Measurements from ENCODE around the gene PRKG2. TPM values are rescaled to one million over a fixed set of nuclear protein-coding genes. Genes with fewer than 3 reads are reported as not detected.

The PRKG2 gene
- total and polyA plus RNA-seq, 3 experiments from 2014 or later, result 0.53 to 0.59 (median 0.58) TPM

DNA sequence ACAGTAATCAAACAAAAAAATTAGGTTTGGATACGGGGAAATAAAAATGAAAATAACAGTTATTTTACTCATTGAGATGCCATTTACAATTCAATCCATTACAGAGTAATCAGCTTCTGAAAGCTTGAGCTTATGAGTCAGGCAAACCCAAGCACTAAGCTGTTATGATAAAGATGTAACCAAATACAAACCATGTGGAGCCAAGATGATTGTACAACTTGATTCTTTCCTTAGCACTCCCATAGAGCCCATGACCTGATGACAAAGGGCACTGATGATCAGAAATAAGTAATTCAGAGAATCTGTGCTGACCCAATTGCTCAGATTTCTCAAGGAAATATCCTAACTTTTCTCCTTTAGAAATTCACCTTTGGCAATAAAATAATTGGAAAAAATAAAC, 40.5 kb upstream of the PRKG2 start:
- no peak overlapping the region for H3K4me3 ChIP-seq (ENCODE audit: low read length)
- Mint-ChIP-seq H3K9me3 (peaks cover 0 to 2% (median 0%) of the 10 kb centered on the region in 5 donors), H3K27me3 (peaks cover 2 to 3% of the 10 kb centered on the region in 2 donors), H3K4me3 (no peak overlapping the region), H3K27ac (no peak overlapping the region), H3K4me1 (no peaks in the 10 kb centered on the region), H3K36me3 (no peaks in the 10 kb centered on the region)
- DNase-seq, result no peak
- H3K36me3 ChIP-seq (ENCODE audit: insufficient read depth, low read length), result no peaks in the 10 kb centered on the region
- ChIA-PET CTCF (no interaction called here), POLR2A (no interaction called here)
- no peaks in the 10 kb centered on the region for H3K4me1 ChIP-seq (ENCODE audit: insufficient read depth, low read length)
- no peak overlapping the region for H3K27ac ChIP-seq (ENCODE audit: low read depth, low read length)
- H3K27me3 ChIP-seq (ENCODE audit: insufficient read depth, low read length, poor library complexity, severe bottlenecking), result no peaks in the 10 kb centered on the region
- no peaks in the 10 kb centered on the region for H3K9me3 ChIP-seq (ENCODE audit: low read length)

- Histone ChIP-seq H3K36me3 (ENCODE audit: insufficient read depth, low read length) (no peaks in the 10 kb centered on the region), H3K9me3 (ENCODE audit: low read length) (no peaks in the 10 kb centered on the region), H3K27me3 (ENCODE audit: insufficient read depth, low read length, poor library complexity, severe bottlenecking) (no peaks in the 10 kb centered on the region), H3K4me3 (ENCODE audit: low read length) (no peak overlapping the region), H3K27ac (ENCODE audit: low read depth, low read length) (no peak overlapping the region), H3K4me1 (ENCODE audit: insufficient read depth, low read length) (no peaks in the 10 kb centered on the region)
- H3K27me3 Mint-ChIP-seq, result peaks cover 2 to 3% of the 10 kb centered on the region in 2 donors
- POLR2A ChIA-PET, result no interaction called here
- H3K4me3 Mint-ChIP-seq, result no peak overlapping the region
- no peaks in the 10 kb centered on the region for H3K36me3 Mint-ChIP-seq
- peaks cover 0 to 2% (median 0%) of the 10 kb centered on the region in 5 donors for H3K9me3 Mint-ChIP-seq
- no peak for DNase-seq
- H3K4me1 Mint-ChIP-seq, result no peaks in the 10 kb centered on the region
- CTCF ChIA-PET, result no interaction called here
- no peak overlapping the region for H3K27ac Mint-ChIP-seq
These were observed 35.4 kb upstream of the PRKG2 start for GRCh38 chr4:81250430-81250829.

DNA sequence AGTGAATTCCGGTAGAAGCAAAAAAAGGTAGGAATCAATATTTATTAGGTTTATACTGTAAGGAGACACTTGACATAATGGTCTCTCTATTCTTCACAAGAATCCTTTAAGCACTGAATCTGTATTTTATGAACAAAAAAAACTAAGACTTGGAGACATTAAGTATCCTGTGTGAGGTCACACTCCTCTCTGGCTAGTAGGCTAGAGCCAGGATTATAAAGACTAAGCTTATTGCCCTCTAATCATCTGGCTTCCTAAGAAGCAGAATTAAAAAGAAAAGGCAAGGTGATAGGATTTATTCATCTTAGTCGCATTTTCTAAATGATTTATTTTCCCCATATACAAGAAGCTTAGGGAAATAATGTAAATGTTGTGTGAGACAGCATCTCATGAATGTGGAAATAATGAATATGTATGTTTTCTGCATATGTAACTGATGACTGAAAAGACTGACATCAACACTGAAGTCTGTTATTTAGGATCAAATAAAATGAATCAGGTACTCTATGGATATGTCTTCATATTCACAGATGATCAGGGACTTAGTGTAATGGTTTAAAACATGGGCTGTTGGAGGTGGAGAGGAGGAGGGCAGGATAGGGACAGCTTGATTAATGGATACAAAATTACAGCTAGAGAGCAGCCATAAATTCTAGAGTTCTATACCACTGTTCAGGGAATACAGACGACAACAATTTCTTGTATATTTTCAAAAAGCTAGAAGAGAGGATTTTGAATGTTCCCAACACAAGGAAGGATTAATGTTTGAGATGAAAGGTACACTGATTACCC, 30.4 kb upstream of the PRKG2 start:
- Histone ChIP-seq H3K27me3 (ENCODE audit: insufficient read depth, low read length, poor library complexity, severe bottlenecking) (no peaks in the 10 kb centered on the region), H3K4me3 (ENCODE audit: low read length) (no peak overlapping the region), H3K4me1 (ENCODE audit: insufficient read depth, low read length) (no peaks in the 10 kb centered on the region), H3K9me3 (ENCODE audit: low read length) (no peaks in the 10 kb centered on the region), H3K27ac (ENCODE audit: low read depth, low read length) (no peak overlapping the region), H3K36me3 (ENCODE audit: insufficient read depth, low read length) (no peaks in the 10 kb centered on the region)
- CTCF ChIA-PET, result no interaction called here
- Mint-ChIP-seq H3K27ac (peak overlapping the region in 1 of 8 donors; percentile 2), H3K9me3 (no peaks in the 10 kb centered on the region), H3K36me3 (no peaks in the 10 kb centered on the region), H3K27me3 (no peaks in the 10 kb centered on the region), H3K4me3 (no peak overlapping the region), H3K4me1 (no peaks in the 10 kb centered on the region)
- DNase-seq, result no peak
- POLR2A ChIA-PET, result no interaction called here

DNA sequence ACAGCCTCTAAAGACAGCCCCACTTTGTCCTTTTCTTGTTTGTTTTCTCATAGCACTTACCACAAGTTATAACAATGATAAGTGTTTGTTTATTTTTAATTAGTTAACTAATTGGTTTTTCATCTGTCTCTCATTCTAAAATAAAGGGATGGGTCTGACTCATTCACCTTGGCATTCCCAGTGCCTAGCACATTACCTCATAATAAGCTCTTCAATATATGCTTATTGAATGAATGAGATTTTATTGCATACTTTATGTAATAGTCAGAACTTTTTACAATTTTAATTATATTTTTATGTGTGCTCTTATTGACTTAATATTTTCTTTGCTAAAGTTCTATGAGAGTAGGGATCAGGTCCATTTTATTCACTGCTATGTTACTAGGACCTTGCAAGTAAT, 22.8 kb upstream of the PRKG2 start:
- H3K27me3 Mint-ChIP-seq, result peaks cover 6 to 16% of the 10 kb centered on the region in 2 donors
- no peaks in the 10 kb centered on the region for H3K4me1 ChIP-seq (ENCODE audit: insufficient read depth, low read length)
- H3K9me3 Mint-ChIP-seq, result peaks cover 0 to 4% (median 0%) of the 10 kb centered on the region in 5 donors
- H3K4me1 Mint-ChIP-seq, result no peaks in the 10 kb centered on the region
- no peak overlapping the region for H3K27ac Mint-ChIP-seq
- H3K9me3 ChIP-seq (ENCODE audit: low read length), result no peaks in the 10 kb centered on the region
- POLR2A ChIA-PET, result no interaction called here
- H3K4me3 Mint-ChIP-seq, result no peak overlapping the region
- no peak overlapping the region for H3K27ac ChIP-seq (ENCODE audit: low read depth, low read length)
- H3K36me3 Mint-ChIP-seq, result no peaks in the 10 kb centered on the region
- CTCF ChIA-PET, result no interaction called here
- H3K36me3 ChIP-seq (ENCODE audit: insufficient read depth, low read length), result no peaks in the 10 kb centered on the region
- H3K4me3 ChIP-seq (ENCODE audit: low read length), result no peak overlapping the region
- DNase-seq, result no peak
- H3K27me3 ChIP-seq (ENCODE audit: insufficient read depth, low read length, poor library complexity, severe bottlenecking), result no peaks in the 10 kb centered on the region

GRCh38 chr4:81235982-81236749, 21.1 kb upstream of the PRKG2 start:
- CTCF ChIA-PET, result no interaction called here
- Mint-ChIP-seq H3K4me1 (no peaks in the 10 kb centered on the region), H3K9me3 (peaks cover 0 to 8% (median 3%) of the 10 kb centered on the region in 5 donors), H3K36me3 (no peaks in the 10 kb centered on the region), H3K27me3 (peaks cover 6 to 16% of the 10 kb centered on the region in 2 donors), H3K27ac (no peak overlapping the region), H3K4me3 (no peak overlapping the region)
- Histone ChIP-seq H3K36me3 (ENCODE audit: insufficient read depth, low read length) (no peaks in the 10 kb centered on the region), H3K27me3 (ENCODE audit: insufficient read depth, low read length, poor library complexity, severe bottlenecking) (no peaks in the 10 kb centered on the region), H3K9me3 (ENCODE audit: low read length) (no peaks in the 10 kb centered on the region), H3K4me3 (ENCODE audit: low read length) (no peak overlapping the region), H3K4me1 (ENCODE audit: insufficient read depth, low read length) (no peaks in the 10 kb centered on the region), H3K27ac (ENCODE audit: low read depth, low read length) (no peak overlapping the region)
- POLR2A ChIA-PET, result no interaction called here
- DNase-seq, result no peak

DNA sequence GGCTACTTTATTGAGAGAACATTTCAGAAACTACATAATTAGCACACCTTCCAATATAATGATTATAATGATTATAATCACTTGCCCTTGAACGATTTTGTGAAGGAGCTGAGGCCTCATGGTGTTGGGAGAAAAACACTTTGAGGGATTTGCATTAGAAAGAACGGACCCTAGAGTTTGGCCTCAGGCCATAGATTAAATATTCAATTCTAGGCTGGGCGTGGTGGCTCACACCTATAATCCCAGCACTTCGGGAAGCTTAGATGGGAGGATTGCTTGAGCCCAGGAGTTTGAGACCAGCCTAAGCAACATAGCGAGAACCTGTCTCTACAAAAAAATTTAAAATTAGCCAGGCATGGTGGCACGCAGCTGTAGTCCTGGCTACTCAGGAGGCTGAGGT, 12.9 kb upstream of the PRKG2 start:
- Mint-ChIP-seq H3K4me3 (no peak overlapping the region), H3K4me1 (no peaks in the 10 kb centered on the region), H3K27me3 (peaks cover 1 to 4% of the 10 kb centered on the region in 2 donors), H3K36me3 (peaks cover 0 to 2% (median 0%) of the 10 kb centered on the region in 3 donors), H3K27ac (no peak overlapping the region), H3K9me3 (peaks cover 0 to 14% (median 2%) of the 10 kb centered on the region in 5 donors)
- no peaks in the 10 kb centered on the region for H3K36me3 ChIP-seq (ENCODE audit: insufficient read depth, low read length)
- H3K4me3 ChIP-seq (ENCODE audit: low read length), result no peak overlapping the region
- no peaks in the 10 kb centered on the region for H3K4me1 ChIP-seq (ENCODE audit: insufficient read depth, low read length)
- ChIA-PET CTCF (no interaction called here), POLR2A (no interaction called here)
- no peaks in the 10 kb centered on the region for H3K27me3 ChIP-seq (ENCODE audit: insufficient read depth, low read length, poor library complexity, severe bottlenecking)
- no peaks in the 10 kb centered on the region for H3K9me3 ChIP-seq (ENCODE audit: low read length)
- no peak overlapping the region for H3K27ac ChIP-seq (ENCODE audit: low read depth, low read length)
- no peak for DNase-seq

GRCh38 chr4:81227138-81227537, 12.1 kb upstream of the PRKG2 start:
- Histone ChIP-seq H3K9me3 (ENCODE audit: low read length) (no peaks in the 10 kb centered on the region), H3K36me3 (ENCODE audit: insufficient read depth, low read length) (no peaks in the 10 kb centered on the region), H3K27ac (ENCODE audit: low read depth, low read length) (no peak overlapping the region), H3K4me1 (ENCODE audit: insufficient read depth, low read length) (no peaks in the 10 kb centered on the region), H3K27me3 (ENCODE audit: insufficient read depth, low read length, poor library complexity, severe bottlenecking) (no peaks in the 10 kb centered on the region), H3K4me3 (ENCODE audit: low read length) (no peak overlapping the region)
- Mint-ChIP-seq H3K36me3 (peaks cover 0 to 2% (median 0%) of the 10 kb centered on the region in 3 donors), H3K4me3 (no peak overlapping the region), H3K4me1 (no peaks in the 10 kb centered on the region), H3K27me3 (peaks cover 3 to 4% of the 10 kb centered on the region in 2 donors), H3K27ac (peak overlapping the region in 1 of 8 donors; percentile 11), H3K9me3 (peaks cover 0 to 10% (median under 1%) of the 10 kb centered on the region in 5 donors)
- ChIA-PET CTCF (no interaction called here), POLR2A (no interaction called here)
- DNase-seq, result no peak

DNA sequence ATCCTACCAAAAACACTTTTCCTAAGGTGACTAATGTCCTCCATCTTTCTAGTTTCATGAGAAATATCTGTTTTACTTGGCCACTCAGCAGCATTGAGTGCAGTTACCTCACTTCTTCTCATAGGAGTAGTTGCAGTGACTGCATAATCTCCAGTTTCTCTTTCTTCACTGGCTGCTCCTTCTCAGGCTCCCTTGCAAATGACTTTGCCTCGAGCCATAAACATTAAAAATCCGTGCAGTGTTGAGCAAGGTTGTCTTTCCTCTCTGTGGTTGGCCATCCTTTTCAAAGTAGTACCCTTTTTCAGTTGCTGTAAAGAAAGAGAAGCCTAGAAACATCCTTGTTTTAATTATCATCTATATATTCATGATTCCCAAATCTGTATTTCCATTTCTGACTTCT, 10.2 kb upstream of the PRKG2 start:
- ChIA-PET POLR2A (no interaction called here), CTCF (no interaction called here)
- Histone ChIP-seq H3K36me3 (ENCODE audit: insufficient read depth, low read length) (no peaks in the 10 kb centered on the region), H3K4me1 (ENCODE audit: insufficient read depth, low read length) (no peaks in the 10 kb centered on the region), H3K4me3 (ENCODE audit: low read length) (no peak overlapping the region), H3K9me3 (ENCODE audit: low read length) (no peaks in the 10 kb centered on the region), H3K27me3 (ENCODE audit: insufficient read depth, low read length, poor library complexity, severe bottlenecking) (no peaks in the 10 kb centered on the region), H3K27ac (ENCODE audit: low read depth, low read length) (no peak overlapping the region)
- Mint-ChIP-seq H3K4me3 (no peak overlapping the region), H3K9me3 (peaks cover 0 to 3% (median 0%) of the 10 kb centered on the region in 5 donors), H3K27ac (no peak overlapping the region), H3K27me3 (peaks cover 6 to 14% of the 10 kb centered on the region in 2 donors), H3K4me1 (no peaks in the 10 kb centered on the region), H3K36me3 (no peaks in the 10 kb centered on the region)
- DNase-seq, result no peak
